DND-41 (cell line): ENCODE data around the gene OR11H6.
"Not testable (repeated sequence)": the region's sequence is repeated elsewhere in the genome, so short reads cannot be mapped to it uniquely, and the experiment has no call there.

Experiments used
- ATAC-seq: fragments of 200-7000 bp; cut with Tn5 transposase; 3 replicates; pipeline ENCODE4 v1.9.1; 2021; ENCODE audit warnings: low read depth; ENCODE audit not compliant: insufficient read depth
- DNase-seq: peaks from one replicate; pipeline ENCODE4 v3.0.0-alpha.2; 2020
- H2AFZ ChIP-seq: 2 replicates; pipeline ENCODE4 v1.6.0; 2012; ENCODE audit warnings: low read depth, low read length
- H3K27ac ChIP-seq: 2 replicates; pipeline ENCODE4 v1.5.1; 2012; ENCODE audit warnings: low read length, inconsistent platforms
- H3K27me3 ChIP-seq: fragments of 200-600 bp; sonication (generic); 2 replicates; pipeline ENCODE4 v1.6.0; 2012; ENCODE audit warnings: low read length, mild to moderate bottlenecking, inconsistent platforms; ENCODE audit not compliant: insufficient read depth, poor library complexity
- H3K36me3 ChIP-seq: 2 replicates; pipeline ENCODE4 v1.5.1; 2012; ENCODE audit warnings: low read length, inconsistent platforms; ENCODE audit not compliant: insufficient read depth
- H3K4me1 ChIP-seq: 2 replicates; pipeline ENCODE4 v1.5.1; 2012; ENCODE audit warnings: mild to moderate bottlenecking, low read length; ENCODE audit not compliant: insufficient read depth
- H3K4me2 ChIP-seq: 2 replicates; pipeline ENCODE4 v1.6.0; 2012; ENCODE audit warnings: mild to moderate bottlenecking, moderate library complexity, low read length, inconsistent platforms; ENCODE audit not compliant: insufficient read depth
- H3K4me3 ChIP-seq, 2 experiments: fragments of 200-600 bp in 1 of 2; shearing (Covaris generic) in 1 of 2; 2 replicates each; pipeline ENCODE4 v1.5.1; 2012 to 2016; ENCODE audit warnings: inconsistent platforms in 2 of 2, low read length in 2 of 2, mild to moderate bottlenecking in 2 of 2, low read depth in 1 of 2, moderate library complexity in 1 of 2
- H3K79me2 ChIP-seq: 2 replicates; pipeline ENCODE4 v1.6.0; 2012; ENCODE audit warnings: low read length, inconsistent platforms; ENCODE audit not compliant: insufficient read depth
- H3K9ac ChIP-seq: 2 replicates; pipeline ENCODE4 v1.6.0; 2012; ENCODE audit warnings: low read depth, mild to moderate bottlenecking, inconsistent platforms, low read length, moderate library complexity
- H3K9me3 ChIP-seq: 2 replicates; pipeline ENCODE4 v1.5.1; 2012; ENCODE audit warnings: low read length, moderate library complexity, mild to moderate bottlenecking, inconsistent platforms; ENCODE audit not compliant: insufficient read depth, severe bottlenecking
- H4K20me1 ChIP-seq: 2 replicates; pipeline ENCODE4 v1.6.0; 2012; ENCODE audit warnings: low read length; ENCODE audit not compliant: insufficient read depth
- CTCF ChIP-seq: IDR thresholded peaks from 2 replicates; pipeline ENCODE4 v1.5.1; 2012; ENCODE audit warnings: borderline replicate concordance, low read length, moderate library complexity, mild to moderate bottlenecking; ENCODE audit not compliant: poor library complexity, severe bottlenecking; ENCODE audit errors: extremely low read depth
- EZH2 ChIP-seq: IDR thresholded peaks from 3 replicates; pipeline ENCODE4 v1.6.1; 2012; ENCODE audit warnings: borderline replicate concordance, low read depth, mild to moderate bottlenecking, moderate library complexity, low read length, inconsistent platforms; ENCODE audit not compliant: severe bottlenecking

Gene OR11H6

GRCh38 chr14:20209595-20209994 lies 13.9 kb upstream of the OR11H6 start:
- ATAC-seq: no peak
- no peak for DNase-seq
- Histone ChIP-seq H3K4me3 (no peak overlapping the region), H3K27ac (no peak overlapping the region), H4K20me1 (no peaks in the 10 kb centered on the region), H3K9me3 (no peaks in the 10 kb centered on the region), H3K27me3 (peaks cover 2% of the 10 kb centered on the region), H3K36me3 (no peaks in the 10 kb centered on the region), H3K79me2 (no peaks in the 10 kb centered on the region), H3K4me2 (no peak overlapping the region), H3K9ac (no peak overlapping the region), H2AFZ (no peak overlapping the region), H3K4me1 (no peaks in the 10 kb centered on the region)
- TF ChIP-seq CTCF (no peak), EZH2 (no peak)

- H3K36me3 ChIP-seq, H3K27ac ChIP-seq, H3K27me3 ChIP-seq, ATAC-seq, H3K79me2 ChIP-seq, H2AFZ ChIP-seq, H3K9me3 ChIP-seq, H4K20me1 ChIP-seq, H3K9ac ChIP-seq, DNase-seq, H3K4me3 ChIP-seq, H3K4me2 ChIP-seq, H3K4me1 ChIP-seq: not testable (repeated sequence)
Observed at GRCh38 chr14:20212406-20212805, 11.1 kb upstream of the OR11H6 start.

GRCh38 chr14:20215196-20215595 lies 8.3 kb upstream of the OR11H6 start:
- Histone ChIP-seq H3K9me3 (no peaks in the 10 kb centered on the region), H4K20me1 (no peaks in the 10 kb centered on the region), H3K4me1 (no peaks in the 10 kb centered on the region), H3K4me3 (no peak overlapping the region), H3K27ac (no peak overlapping the region), H3K4me2 (no peak overlapping the region), H2AFZ (no peak overlapping the region), H3K36me3 (no peaks in the 10 kb centered on the region), H3K27me3 (peaks cover 7% of the 10 kb centered on the region), H3K79me2 (no peaks in the 10 kb centered on the region), H3K9ac (no peak overlapping the region)
- ATAC-seq: no peak
- DNase-seq: no peak
- TF ChIP-seq EZH2 (no peak), CTCF (no peak)

GRCh38 chr14:20219033-20219432 lies 4.5 kb upstream of the OR11H6 start:
- H3K4me1 ChIP-seq: no peaks in the 10 kb centered on the region
- ATAC-seq: no peak
- H3K9me3 ChIP-seq: no peaks in the 10 kb centered on the region

More at GRCh38 chr14:20219033-20219432, 4.5 kb upstream of the OR11H6 start:
- no peak overlapping the region for H2AFZ ChIP-seq
- H3K27ac ChIP-seq: no peak overlapping the region
- no peak overlapping the region for H3K4me2 ChIP-seq
- DNase-seq: no peak
- no peaks in the 10 kb centered on the region for H3K79me2 ChIP-seq
- TF ChIP-seq CTCF (no peak), EZH2 (no peak)
- peaks cover 5% of the 10 kb centered on the region for H3K27me3 ChIP-seq
- H3K4me3 ChIP-seq: no peak overlapping the region
- no peak overlapping the region for H3K9ac ChIP-seq
- H3K36me3 ChIP-seq: no peaks in the 10 kb centered on the region
- no peaks in the 10 kb centered on the region for H4K20me1 ChIP-seq
